WTC11 (cell line): Measurements from ENCODE around the gene VTI1B.

Experiments used
- CTCF ChIP-seq: fragments of 200-600 bp; IDR thresholded peaks from 2 replicates; pipeline ENCODE4 v1.8.0; 2022; ENCODE audit warnings: antibody characterized with exemption
- HMGA2 ChIP-seq: fragments of 250-450 bp; sonication (Bioruptor Pico); IDR thresholded peaks from 2 replicates; pipeline ENCODE4 v1.4.0; 2021; ENCODE audit warnings: mild to moderate bottlenecking, moderate library complexity
- OVOL2 ChIP-seq: fragments of 250-450 bp; sonication (Bioruptor Pico); IDR thresholded peaks from 2 replicates; pipeline ENCODE4 v1.9.0; 2021; ENCODE audit warnings: mild to moderate bottlenecking, borderline replicate concordance
- ZNF121 ChIP-seq: sonication (generic); formaldehyde crosslinking; IDR thresholded peaks from 2 replicates; pipeline ENCODE4 v1.8.0; 2023; ENCODE audit warnings: missing genetic modification reagents
- TF ChIP-seq, protein P1 (sequence below): sonication (generic); formaldehyde crosslinking; IDR thresholded peaks from 2 replicates; pipeline ENCODE4 v1.8.1; 2022; ENCODE audit warnings: low read depth, mild to moderate bottlenecking, moderate library complexity, missing genetic modification reagents, borderline replicate concordance
- TF ChIP-seq, protein P2 (sequence below): sonication (generic); formaldehyde crosslinking; IDR thresholded peaks from 2 replicates; pipeline ENCODE4 v1.8.1; 2023; ENCODE audit warnings: mild to moderate bottlenecking, missing genetic modification reagents, moderate library complexity

DNA sequence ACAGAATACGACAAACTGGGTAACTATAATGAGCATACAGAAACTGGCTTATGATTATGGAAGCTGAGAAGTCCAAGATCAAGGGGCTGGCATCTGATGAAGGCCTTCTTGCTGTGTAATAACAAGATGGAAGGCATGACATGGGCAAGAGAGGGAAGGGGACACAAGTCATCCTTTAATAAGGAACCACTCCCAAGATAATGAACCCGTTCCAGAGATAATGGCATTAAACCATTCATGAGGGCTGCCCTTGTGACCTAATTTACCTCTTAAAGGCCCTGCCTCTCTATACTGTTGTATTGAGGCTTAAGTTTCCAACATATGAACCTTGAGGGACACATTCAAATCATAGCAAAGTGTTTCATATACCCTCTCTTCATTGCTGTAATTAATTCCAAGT lies 4.6 kb upstream of the VTI1B start:
- TF ChIP-seq CTCF (no peak), HMGA2 (CRISPR knock-in tag) (no peak), OVOL2 (CRISPR knock-in tag) (no peak), ZNF121 (no peak)
- TF ChIP-seq, protein P1, sequence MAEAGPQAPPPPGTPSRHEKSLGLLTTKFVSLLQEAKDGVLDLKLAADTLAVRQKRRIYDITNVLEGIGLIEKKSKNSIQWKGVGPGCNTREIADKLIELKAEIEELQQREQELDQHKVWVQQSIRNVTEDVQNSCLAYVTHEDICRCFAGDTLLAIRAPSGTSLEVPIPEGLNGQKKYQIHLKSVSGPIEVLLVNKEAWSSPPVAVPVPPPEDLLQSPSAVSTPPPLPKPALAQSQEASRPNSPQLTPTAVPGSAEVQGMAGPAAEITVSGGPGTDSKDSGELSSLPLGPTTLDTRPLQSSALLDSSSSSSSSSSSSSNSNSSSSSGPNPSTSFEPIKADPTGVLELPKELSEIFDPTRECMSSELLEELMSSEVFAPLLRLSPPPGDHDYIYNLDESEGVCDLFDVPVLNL (CRISPR knock-in tag), result no peak
- TF ChIP-seq, protein P2, sequence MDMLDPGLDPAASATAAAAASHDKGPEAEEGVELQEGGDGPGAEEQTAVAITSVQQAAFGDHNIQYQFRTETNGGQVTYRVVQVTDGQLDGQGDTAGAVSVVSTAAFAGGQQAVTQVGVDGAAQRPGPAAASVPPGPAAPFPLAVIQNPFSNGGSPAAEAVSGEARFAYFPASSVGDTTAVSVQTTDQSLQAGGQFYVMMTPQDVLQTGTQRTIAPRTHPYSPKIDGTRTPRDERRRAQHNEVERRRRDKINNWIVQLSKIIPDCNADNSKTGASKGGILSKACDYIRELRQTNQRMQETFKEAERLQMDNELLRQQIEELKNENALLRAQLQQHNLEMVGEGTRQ, result no peak
